ENCODE measurements around the gene MSX1. TPM values are rescaled to one million over a fixed set of nuclear protein-coding genes. Genes with fewer than 3 reads are reported as not detected.

Gene MSX1
- total RNA-seq, 1 experiment from 2014 or later, result 59.9 TPM

- Histone ChIP-seq H3K36me3 (ENCODE audit: control insufficient read depth in 1 of 2, insufficient read depth in 2 of 2, low read length in 2 of 2) (no peaks in the 10 kb centered on the region), H3K9me2 (ENCODE audit: insufficient read depth) (no peaks in the 10 kb centered on the region), H3K4me1 (ENCODE audit: control insufficient read depth in 1 of 2, insufficient read depth in 2 of 2, low read length in 2 of 2) (peaks cover 18 to 37% of the 10 kb centered on the region in 2 experiments), H3K79me2 (ENCODE audit: insufficient read depth, low read length) (peaks cover 8% of the 10 kb centered on the region), H4K20me1 (ENCODE audit: insufficient read depth) (no peaks in the 10 kb centered on the region), H3K9ac (ENCODE audit: low read length) (peak overlapping the region; percentile 60; the same call in 1 of the 2 replicates), H3K4me3 (replicated peaks in 1 of 2; ENCODE audit: low read depth in 1 of 2, low read length in 2 of 2) (no peak overlapping the region), H2AFZ (ENCODE audit: low read depth, low read length, poor library complexity, severe bottlenecking) (no peak overlapping the region), H3K27me3 (ENCODE audit: insufficient read depth, low read length) (no peaks in the 10 kb centered on the region), H3K4me2 (ENCODE audit: low read length) (peak overlapping the region; percentile 91; the same call in 1 of the 2 replicates), H3K9me3 (ENCODE audit: control insufficient read depth in 1 of 2, insufficient read depth in 1 of 2, low read depth in 1 of 2, low read length in 2 of 2) (no peaks in the 10 kb centered on the region), H3K27ac (ENCODE audit: low read depth, low read length) (no peak overlapping the region)
- intact Hi-C loops (cut with micrococcal nuclease), result loop anchor here (5.0 kb wide), 3 partner anchors 93 to 313 kb away; partner anchors contain the start of gene STX18
- ATAC-seq, result no peak
- ChIA-PET POLR2A (no interaction called here), RAD21 (ENCODE audit: low non-redundant PET in 1 of 2, low total read pairs in 2 of 2, uncharacterized antibody in 2 of 2, unreplicated experiment in 2 of 2) (no interaction called here), CTCF (no interaction called here)
- TF ChIP-seq SRF (IDR thresholded peaks at IDR 0.05; ENCODE audit: low read depth), result no peak
- TF ChIP-seq EZH2 (IDR thresholded peaks at IDR 0.05), result no peak
- TF ChIP-seq CTCF (IDR thresholded peaks at IDR 0.05 in 2 of 3, conservative IDR thresholded peaks at IDR 0.05 in 1 of 3; ENCODE audit: borderline replicate concordance in 1 of 3, insufficient read depth in 1 of 3, low read depth in 2 of 3, low read length in 2 of 3), result no peak
- no peak for TF ChIP-seq ELF1 (IDR thresholded peaks at IDR 0.05; ENCODE audit: borderline replicate concordance, low read depth)
- TF ChIP-seq REST (IDR thresholded peaks at IDR 0.05; ENCODE audit: low read depth), result no peak
- TF ChIP-seq SIN3A (IDR thresholded peaks at IDR 0.05; ENCODE audit: low read depth), result no peak
- TF ChIP-seq ATF3 (IDR thresholded peaks at IDR 0.05), result no peak
- no peak for TF ChIP-seq ZNF274 (IDR thresholded peaks at IDR 0.05; ENCODE audit: low read depth, low read length)
- TF ChIP-seq ZBTB33 (IDR thresholded peaks at IDR 0.05; ENCODE audit: extremely low read depth, insufficient replicate concordance, low read length), result no peak
- TF ChIP-seq JUND (IDR thresholded peaks at IDR 0.05), result no peak
- TF ChIP-seq RAD21 (IDR thresholded peaks at IDR 0.05; ENCODE audit: low read depth), result no peak
- TF ChIP-seq FOSL1 (IDR thresholded peaks at IDR 0.05; ENCODE audit: low read depth), result no peak
- TF ChIP-seq CEBPB (IDR thresholded peaks at IDR 0.05; ENCODE audit: low read depth), result no peak
- no peak for TF ChIP-seq TCF7L2 (IDR thresholded peaks at IDR 0.05; ENCODE audit: borderline replicate concordance, extremely low read depth, insufficient read depth, insufficient read length)
- no peak for TF ChIP-seq EGR1 (IDR thresholded peaks at IDR 0.05; ENCODE audit: low read depth)
- no peak for TF ChIP-seq ZFX (IDR thresholded peaks at IDR 0.05)
- no peak for TF ChIP-seq CBX3 (IDR thresholded peaks at IDR 0.05; ENCODE audit: low read depth)
- no peak for TF ChIP-seq YY1 (IDR thresholded peaks at IDR 0.05; ENCODE audit: extremely low read depth, insufficient replicate concordance, low read depth, low read length)
- TF ChIP-seq SP1 (IDR thresholded peaks at IDR 0.05; ENCODE audit: low read depth), result no peak
- BruUV-seq (replicated peaks), result no TSS peak
- DNase-seq (ENCODE audit: low read depth, low spot score), result no peak
Observed at GRCh38 chr4:4855301-4856070, 4.0 kb upstream of the MSX1 start.

Measured in HCT116 (cell line).